Measurements from ENCODE around the gene ACTR3. TPM values are rescaled to one million over a fixed set of nuclear protein-coding genes. Genes with fewer than 3 reads are reported as not detected.

The ACTR3 gene
- total RNA-seq, 1 experiment from 2014 or later, result 197 TPM

DNA sequence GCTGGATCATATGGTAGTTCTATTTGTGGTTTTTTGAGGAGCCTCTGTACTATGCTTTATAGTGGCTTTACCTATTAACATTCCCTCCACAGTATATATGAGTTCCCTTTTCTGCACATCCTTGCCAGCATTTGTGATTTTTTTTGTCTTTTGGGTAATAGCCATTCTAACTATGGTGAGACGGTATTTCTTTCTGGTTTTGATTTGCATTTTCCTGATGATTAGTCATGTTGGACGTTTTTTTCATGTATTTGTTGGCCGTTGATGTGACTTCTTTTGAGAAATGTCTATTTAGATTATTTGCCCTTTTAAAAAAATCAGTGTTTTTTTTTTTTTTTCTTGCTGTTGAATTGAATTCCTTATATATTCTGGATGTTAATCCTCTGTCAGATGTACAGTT, 31.1 kb downstream of the ACTR3 start:
- no peaks in the 10 kb centered on the region for H3K9me2 ChIP-seq (replicated peaks; ENCODE audit: low read length)
- CTCF ChIA-PET, result no interaction called here
- H2AFZ ChIP-seq (ENCODE audit: low read length), result no peak overlapping the region
- H3F3A ChIP-seq (ENCODE audit: low read length, unreplicated experiment), result no peaks in the 10 kb centered on the region
- no peak for ATAC-seq
- DNase-seq, result no peak
- BruUV-seq (replicated peaks), result no TSS peak
- peaks cover 9% of the 10 kb centered on the region for H4K20me1 ChIP-seq (ENCODE audit: low read length)
- H3K27me3 ChIP-seq (ENCODE audit: low read length), result no peaks in the 10 kb centered on the region
- H3K4me3 ChIP-seq (ENCODE audit: low read length), result no peak overlapping the region
- peaks cover 33% of the 10 kb centered on the region for H3K36me3 ChIP-seq (ENCODE audit: low read depth, low read length)
- intact Hi-C loops (cut with micrococcal nuclease), result no loop called here
- peaks cover 79% of the 10 kb centered on the region for H3K79me2 ChIP-seq (ENCODE audit: low read length)
- no peak overlapping the region for H3K4me2 ChIP-seq (ENCODE audit: low read length)
- no peak overlapping the region for H3K9ac ChIP-seq (ENCODE audit: low read length)
- H3K27ac ChIP-seq (ENCODE audit: low read length), result no peak overlapping the region
- TF ChIP-seq, protein P1, sequence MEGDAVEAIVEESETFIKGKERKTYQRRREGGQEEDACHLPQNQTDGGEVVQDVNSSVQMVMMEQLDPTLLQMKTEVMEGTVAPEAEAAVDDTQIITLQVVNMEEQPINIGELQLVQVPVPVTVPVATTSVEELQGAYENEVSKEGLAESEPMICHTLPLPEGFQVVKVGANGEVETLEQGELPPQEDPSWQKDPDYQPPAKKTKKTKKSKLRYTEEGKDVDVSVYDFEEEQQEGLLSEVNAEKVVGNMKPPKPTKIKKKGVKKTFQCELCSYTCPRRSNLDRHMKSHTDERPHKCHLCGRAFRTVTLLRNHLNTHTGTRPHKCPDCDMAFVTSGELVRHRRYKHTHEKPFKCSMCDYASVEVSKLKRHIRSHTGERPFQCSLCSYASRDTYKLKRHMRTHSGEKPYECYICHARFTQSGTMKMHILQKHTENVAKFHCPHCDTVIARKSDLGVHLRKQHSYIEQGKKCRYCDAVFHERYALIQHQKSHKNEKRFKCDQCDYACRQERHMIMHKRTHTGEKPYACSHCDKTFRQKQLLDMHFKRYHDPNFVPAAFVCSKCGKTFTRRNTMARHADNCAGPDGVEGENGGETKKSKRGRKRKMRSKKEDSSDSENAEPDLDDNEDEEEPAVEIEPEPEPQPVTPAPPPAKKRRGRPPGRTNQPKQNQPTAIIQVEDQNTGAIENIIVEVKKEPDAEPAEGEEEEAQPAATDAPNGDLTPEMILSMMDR (conservative IDR thresholded peaks at IDR 0.05; ENCODE audit: low read depth, low read length), result no peak
- TF ChIP-seq EZH2 (IDR thresholded peaks at IDR 0.05; ENCODE audit: low read length, unreplicated experiment) (no peak), EZH2phosphoT487 (IDR thresholded peaks at IDR 0.05; ENCODE audit: borderline replicate concordance, low read length) (no peak)
- H3K4me1 ChIP-seq (ENCODE audit: insufficient read depth, low read length), result no peaks in the 10 kb centered on the region
- H3K9me3 ChIP-seq (ENCODE audit: low read length), result no peaks in the 10 kb centered on the region
- POLR2A ChIA-PET (ENCODE audit: unreplicated experiment), result no interaction called here

GRCh38 chr2:113922335-113922734, 32.4 kb downstream of the ACTR3 start:
- H3K9me2 ChIP-seq (replicated peaks; ENCODE audit: low read length), result no peaks in the 10 kb centered on the region
- H3K4me2 ChIP-seq (ENCODE audit: low read length), result no peak overlapping the region
- POLR2A ChIA-PET (ENCODE audit: unreplicated experiment), result no interaction called here
- peaks cover 9% of the 10 kb centered on the region for H4K20me1 ChIP-seq (ENCODE audit: low read length)
- no peak overlapping the region for H3K27ac ChIP-seq (ENCODE audit: low read length)
- ATAC-seq, result no peak
- no peak overlapping the region for H3K9ac ChIP-seq (ENCODE audit: low read length)
- intact Hi-C loops (cut with micrococcal nuclease), result no loop called here
- no peaks in the 10 kb centered on the region for H3F3A ChIP-seq (ENCODE audit: low read length, unreplicated experiment)
- H3K4me1 ChIP-seq (ENCODE audit: insufficient read depth, low read length), result no peaks in the 10 kb centered on the region
- H3K9me3 ChIP-seq (ENCODE audit: low read length), result no peaks in the 10 kb centered on the region
- BruUV-seq (replicated peaks), result no TSS peak
- H3K27me3 ChIP-seq (ENCODE audit: low read length), result no peaks in the 10 kb centered on the region
- no peak for DNase-seq
- CTCF ChIA-PET, result interaction anchor here (0.5 kb wide), 1 partner anchor 33 kb away, joined by 3 read pairs; the partner anchor contains the start of gene ACTR3
- H3K79me2 ChIP-seq (ENCODE audit: low read length), result peaks cover 68% of the 10 kb centered on the region
- TF ChIP-seq EZH2phosphoT487 (IDR thresholded peaks at IDR 0.05; ENCODE audit: borderline replicate concordance, low read length) (no peak), EZH2 (IDR thresholded peaks at IDR 0.05; ENCODE audit: low read length, unreplicated experiment) (no peak)
- TF ChIP-seq, protein P1 (conservative IDR thresholded peaks at IDR 0.05; ENCODE audit: low read depth, low read length), result no peak
- no peak overlapping the region for H2AFZ ChIP-seq (ENCODE audit: low read length)
- H3K36me3 ChIP-seq (ENCODE audit: low read depth, low read length), result peaks cover 37% of the 10 kb centered on the region
- H3K4me3 ChIP-seq (ENCODE audit: low read length), result no peak overlapping the region

DNA sequence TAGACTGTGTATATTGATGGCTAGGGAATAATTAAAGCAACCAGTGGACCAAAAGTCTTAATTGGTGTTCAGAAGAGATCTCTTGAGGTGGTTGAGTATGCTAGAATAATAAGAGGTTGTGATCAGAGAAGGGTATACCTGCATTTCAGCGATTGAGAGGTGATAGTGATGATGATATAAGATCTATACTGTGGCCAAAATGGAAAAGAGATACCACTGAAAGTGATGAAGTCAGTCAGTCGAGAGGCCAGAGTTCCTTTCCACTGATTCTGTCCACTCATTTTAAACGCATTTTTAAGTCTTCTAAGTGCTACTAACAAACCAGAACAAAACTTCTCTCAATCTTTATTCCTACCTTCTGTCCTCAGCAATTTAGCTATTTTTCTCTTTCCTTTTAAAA, 32.9 kb downstream of the ACTR3 start:
- intact Hi-C loops (cut with micrococcal nuclease), result no loop called here
- ATAC-seq (no peak), DNase-seq (no peak)
- peaks cover 36% of the 10 kb centered on the region for H3K36me3 ChIP-seq (ENCODE audit: low read depth, low read length)
- H3K4me3 ChIP-seq (ENCODE audit: low read length), result no peak overlapping the region
- H3K9me2 ChIP-seq (replicated peaks; ENCODE audit: low read length), result no peaks in the 10 kb centered on the region
- CTCF ChIA-PET, result no interaction called here
- H2AFZ ChIP-seq (ENCODE audit: low read length), result no peak overlapping the region
- TF ChIP-seq EZH2phosphoT487 (IDR thresholded peaks at IDR 0.05; ENCODE audit: borderline replicate concordance, low read length) (no peak), EZH2 (IDR thresholded peaks at IDR 0.05; ENCODE audit: low read length, unreplicated experiment) (no peak)
- TF ChIP-seq, protein P1 (conservative IDR thresholded peaks at IDR 0.05; ENCODE audit: low read depth, low read length), result no peak
- H3K4me2 ChIP-seq (ENCODE audit: low read length), result no peak overlapping the region
- peaks cover 64% of the 10 kb centered on the region for H3K79me2 ChIP-seq (ENCODE audit: low read length)
- POLR2A ChIA-PET (ENCODE audit: unreplicated experiment), result no interaction called here
- no peak overlapping the region for H3K27ac ChIP-seq (ENCODE audit: low read length)
- BruUV-seq (replicated peaks), result no TSS peak
- H3F3A ChIP-seq (ENCODE audit: low read length, unreplicated experiment), result no peaks in the 10 kb centered on the region
- peaks cover 9% of the 10 kb centered on the region for H4K20me1 ChIP-seq (ENCODE audit: low read length)
- no peaks in the 10 kb centered on the region for H3K9me3 ChIP-seq (ENCODE audit: low read length)
- no peaks in the 10 kb centered on the region for H3K4me1 ChIP-seq (ENCODE audit: insufficient read depth, low read length)
- no peaks in the 10 kb centered on the region for H3K27me3 ChIP-seq (ENCODE audit: low read length)
- no peak overlapping the region for H3K9ac ChIP-seq (ENCODE audit: low read length)

Measured in PC-3 (cell line).